OCI-LY3 (cell line): Measurements from ENCODE around the gene ARMH2.

ENCODE experiments used
- H2AFZ ChIP-seq: fragments of 200-600, 300-600 bp; shearing (Covaris generic); 2 replicates; pipeline ENCODE4 v1.6.0; 2014; ENCODE audit warnings: antibody characterized with exemption, low read depth, low read length
- H3K27ac ChIP-seq: fragments of 200-600, 300-600 bp; sonication (generic); 2 replicates; pipeline ENCODE4 v1.5.1; 2014; ENCODE audit warnings: mild to moderate bottlenecking, low read length, moderate library complexity, mixed read lengths
- H3K27me3 ChIP-seq: fragments of 200-600, 300-600 bp; sonication (generic); 2 replicates; pipeline ENCODE4 v1.6.1; 2014; ENCODE audit warnings: low read depth, low read length, mixed read lengths
- H3K36me3 ChIP-seq: fragments of 200-600, 300-600 bp; sonication (generic); replicated peaks from 2 replicates; pipeline ENCODE3; 2014; ENCODE audit warnings: low read depth, low read length, mixed read lengths
- H3K4me1 ChIP-seq: fragments of 300-600, 200-600 bp; sonication (generic); 2 replicates; pipeline ENCODE4 v1.6.1; 2014; ENCODE audit warnings: low read length, mixed read lengths
- H3K4me2 ChIP-seq: fragments of 200-600, 300-600 bp; sonication (generic); 2 replicates; pipeline ENCODE4 v1.6.1; 2014; ENCODE audit warnings: low read length, mixed read lengths
- H3K4me3 ChIP-seq: fragments of 300-600, 200-600 bp; sonication (generic); 2 replicates; pipeline ENCODE4 v1.5.1; 2014; ENCODE audit warnings: antibody characterized with exemption, mild to moderate bottlenecking, low read length, moderate library complexity
- H3K79me2 ChIP-seq: fragments of 300-600, 200-600 bp; shearing (Covaris generic); 2 replicates; pipeline ENCODE4 v1.6.1; 2014; ENCODE audit warnings: mild to moderate bottlenecking, low read length, mixed read lengths
- H3K9ac ChIP-seq: fragments of 300-600, 200-600 bp; shearing (Covaris generic); 2 replicates; pipeline ENCODE4 v1.6.0; 2014; ENCODE audit warnings: mild to moderate bottlenecking, low read length, moderate library complexity
- H3K9me3 ChIP-seq: fragments of 200-600, 300-600 bp; shearing (Covaris generic); 2 replicates; pipeline ENCODE4 v1.6.1; 2014; ENCODE audit warnings: low read length, mixed read lengths; ENCODE audit not compliant: insufficient read depth
- H4K20me1 ChIP-seq: fragments of 200-600, 300-600 bp; sonication (generic); 2 replicates; pipeline ENCODE4 v1.6.1; 2016; ENCODE audit warnings: low read length, mixed read lengths; ENCODE audit not compliant: insufficient read depth
- EZH2phosphoT487 ChIP-seq: fragments of 200-600 bp; shearing (Covaris generic); IDR thresholded peaks from 2 replicates; pipeline ENCODE4 v1.6.1; 2018; ENCODE audit warnings: antibody characterized with exemption, mixed run types, low read depth
- TF ChIP-seq, protein P1 (sequence below): fragments of 200-600, 300-600 bp; sonication (generic); IDR thresholded peaks from 2 replicates; pipeline ENCODE4 v1.5.1; 2014; ENCODE audit warnings: antibody characterized with exemption, low read length, low read depth

The ARMH2 gene

GRCh38 chr6:24844903-24845302 lies 46.2 kb upstream of the ARMH2 start:
- H3K4me3 ChIP-seq: no peak overlapping the region
- H3K27ac ChIP-seq: no peak overlapping the region
- no peak overlapping the region for H3K4me2 ChIP-seq
- TF ChIP-seq EZH2phosphoT487: no peak
- TF ChIP-seq, protein P1, sequence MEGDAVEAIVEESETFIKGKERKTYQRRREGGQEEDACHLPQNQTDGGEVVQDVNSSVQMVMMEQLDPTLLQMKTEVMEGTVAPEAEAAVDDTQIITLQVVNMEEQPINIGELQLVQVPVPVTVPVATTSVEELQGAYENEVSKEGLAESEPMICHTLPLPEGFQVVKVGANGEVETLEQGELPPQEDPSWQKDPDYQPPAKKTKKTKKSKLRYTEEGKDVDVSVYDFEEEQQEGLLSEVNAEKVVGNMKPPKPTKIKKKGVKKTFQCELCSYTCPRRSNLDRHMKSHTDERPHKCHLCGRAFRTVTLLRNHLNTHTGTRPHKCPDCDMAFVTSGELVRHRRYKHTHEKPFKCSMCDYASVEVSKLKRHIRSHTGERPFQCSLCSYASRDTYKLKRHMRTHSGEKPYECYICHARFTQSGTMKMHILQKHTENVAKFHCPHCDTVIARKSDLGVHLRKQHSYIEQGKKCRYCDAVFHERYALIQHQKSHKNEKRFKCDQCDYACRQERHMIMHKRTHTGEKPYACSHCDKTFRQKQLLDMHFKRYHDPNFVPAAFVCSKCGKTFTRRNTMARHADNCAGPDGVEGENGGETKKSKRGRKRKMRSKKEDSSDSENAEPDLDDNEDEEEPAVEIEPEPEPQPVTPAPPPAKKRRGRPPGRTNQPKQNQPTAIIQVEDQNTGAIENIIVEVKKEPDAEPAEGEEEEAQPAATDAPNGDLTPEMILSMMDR: no peak
- H2AFZ ChIP-seq: no peak overlapping the region
- no peaks in the 10 kb centered on the region for H3K4me1 ChIP-seq
- H3K79me2 ChIP-seq: no peaks in the 10 kb centered on the region
- peaks cover 73% of the 10 kb centered on the region for H3K36me3 ChIP-seq
- H3K27me3 ChIP-seq: no peaks in the 10 kb centered on the region
- no peaks in the 10 kb centered on the region for H3K9me3 ChIP-seq
- no peak overlapping the region for H3K9ac ChIP-seq
- H4K20me1 ChIP-seq: peaks cover 3% of the 10 kb centered on the region; the same call in 1 of the 2 replicates

- no peak overlapping the region for H3K4me3 ChIP-seq
- no peak overlapping the region for H3K27ac ChIP-seq
- no peaks in the 10 kb centered on the region for H3K9me3 ChIP-seq
- no peaks in the 10 kb centered on the region for H3K4me1 ChIP-seq
- no peak overlapping the region for H3K4me2 ChIP-seq
- H3K27me3 ChIP-seq: no peaks in the 10 kb centered on the region
- TF ChIP-seq, protein P1: no peak
- no peak for TF ChIP-seq EZH2phosphoT487
- peaks cover 67% of the 10 kb centered on the region for H3K36me3 ChIP-seq
- H3K79me2 ChIP-seq: no peaks in the 10 kb centered on the region
- H4K20me1 ChIP-seq: peaks cover 3% of the 10 kb centered on the region; the same call in 1 of the 2 replicates
- no peak overlapping the region for H2AFZ ChIP-seq
- no peak overlapping the region for H3K9ac ChIP-seq
Observed at GRCh38 chr6:24844061-24844460, 45.3 kb upstream of the ARMH2 start.

- Histone ChIP-seq H4K20me1 (peaks cover 3% of the 10 kb centered on the region; the same call in 1 of the 2 replicates), H3K4me2 (no peak overlapping the region), H3K9me3 (no peaks in the 10 kb centered on the region), H3K79me2 (no peaks in the 10 kb centered on the region), H3K27ac (no peak overlapping the region), H3K4me3 (no peak overlapping the region), H3K27me3 (no peaks in the 10 kb centered on the region), H3K36me3 (peaks cover 65% of the 10 kb centered on the region), H2AFZ (no peak overlapping the region), H3K9ac (no peak overlapping the region), H3K4me1 (no peaks in the 10 kb centered on the region)
- no peak for TF ChIP-seq EZH2phosphoT487
- TF ChIP-seq, protein P1: no peak
Observed at GRCh38 chr6:24840187-24840586, 41.5 kb upstream of the ARMH2 start.

GRCh38 chr6:24838994-24839393 lies 40.3 kb upstream of the ARMH2 start:
- Histone ChIP-seq H3K36me3 (peaks cover 66% of the 10 kb centered on the region), H3K4me2 (no peak overlapping the region), H3K4me1 (no peaks in the 10 kb centered on the region), H3K9ac (no peak overlapping the region), H3K4me3 (no peak overlapping the region), H3K79me2 (no peaks in the 10 kb centered on the region), H2AFZ (no peak overlapping the region), H3K9me3 (no peaks in the 10 kb centered on the region), H4K20me1 (peaks cover 3% of the 10 kb centered on the region; the same call in 1 of the 2 replicates), H3K27me3 (no peaks in the 10 kb centered on the region), H3K27ac (no peak overlapping the region)
- no peak for TF ChIP-seq EZH2phosphoT487
- TF ChIP-seq, protein P1: no peak
